Activated CD4-positive, alpha-beta T cell treated with anti-CD3 and anti-CD28 coated beads, Interleukin-2, amount 10 ng/mL, durations not matched to agents 24 days and 14 days (primary cell): ENCODE measurements around the gene SH2D7. TPM values are rescaled to one million over a fixed set of nuclear protein-coding genes. Genes with fewer than 3 reads are reported as not detected.
A peak's percentile ranks its signal among the peaks of the same experiment; 100 is the strongest.

Experiments
- DNase-seq: peaks from one replicate; pipeline ENCODE4 v3.0.0; 2022
- H3K27ac Mint-ChIP-seq: one replicate; pipeline ENCODE4 v1.8.0; 2022; ENCODE audit warnings: mild to moderate bottlenecking, mixed read lengths
- H3K27me3 Mint-ChIP-seq: one replicate; pipeline ENCODE4 v1.8.0; 2022; ENCODE audit warnings: mixed read lengths
- H3K36me3 Mint-ChIP-seq: one replicate; pipeline ENCODE4 v1.8.0; 2022; ENCODE audit warnings: low read depth, mild to moderate bottlenecking, mixed read lengths
- H3K4me1 Mint-ChIP-seq: one replicate; pipeline ENCODE4 v1.8.0; 2021; ENCODE audit warnings: mixed read lengths
- H3K4me3 Mint-ChIP-seq: one replicate; pipeline ENCODE4 v1.8.0; 2022; ENCODE audit warnings: mild to moderate bottlenecking, moderate library complexity, mixed read lengths
- H3K9me3 Mint-ChIP-seq: one replicate; pipeline ENCODE4 v1.8.0; 2021; ENCODE audit warnings: mixed read lengths
- intact Hi-C: fragments of 100-400 bp; cut with micrococcal nuclease; formaldehyde crosslinking; loops from one replicate; pipeline ENCODE4 v1.15.1; 2023
- total RNA-seq: library from RNA; stranded (reverse); gene quantifications from 2 replicates; pipeline ENCODE4 v1.2.3, GENCODE V29; 2022

SH2D7 gene
- total RNA-seq, 1 donor from 2014 or later: not detected

- peaks cover 21% of the 10 kb centered on the region for H3K36me3 Mint-ChIP-seq
- H3K4me3 Mint-ChIP-seq: no peak overlapping the region
- no peaks in the 10 kb centered on the region for H3K27me3 Mint-ChIP-seq
- no peak for DNase-seq
- H3K4me1 Mint-ChIP-seq: peaks cover 89% of the 10 kb centered on the region
- no peaks in the 10 kb centered on the region for H3K9me3 Mint-ChIP-seq
- no peak overlapping the region for H3K27ac Mint-ChIP-seq
- intact Hi-C loops: no loop called here
Measured at GRCh38 chr15:78054518-78054917, 37.8 kb upstream of the SH2D7 start.

- no peaks in the 10 kb centered on the region for H3K9me3 Mint-ChIP-seq
- intact Hi-C loops: no loop called here
- H3K27me3 Mint-ChIP-seq: no peaks in the 10 kb centered on the region
- peaks cover 21% of the 10 kb centered on the region for H3K36me3 Mint-ChIP-seq
- peak overlapping the region; percentile 45 for H3K27ac Mint-ChIP-seq
- peaks cover 89% of the 10 kb centered on the region for H3K4me1 Mint-ChIP-seq
- no peak for DNase-seq
- H3K4me3 Mint-ChIP-seq: no peak overlapping the region
Measured at GRCh38 chr15:78054966-78055365, 37.4 kb upstream of the SH2D7 start.

- peak overlapping the region; percentile 66 for H3K4me3 Mint-ChIP-seq
- intact Hi-C loops: no loop called here
- no peaks in the 10 kb centered on the region for H3K9me3 Mint-ChIP-seq
- peaks cover 21% of the 10 kb centered on the region for H3K36me3 Mint-ChIP-seq
- no peak for DNase-seq
- peaks cover 83% of the 10 kb centered on the region for H3K4me1 Mint-ChIP-seq
- peak overlapping the region; percentile 77 for H3K27ac Mint-ChIP-seq
- no peaks in the 10 kb centered on the region for H3K27me3 Mint-ChIP-seq
Measured at GRCh38 chr15:78055919-78056713, 36.2 kb upstream of the SH2D7 start.

GRCh38 chr15:78056714-78057269 is 35.6 kb upstream of the SH2D7 start:
- H3K27me3 Mint-ChIP-seq: no peaks in the 10 kb centered on the region
- intact Hi-C loops: no loop called here

DNA sequence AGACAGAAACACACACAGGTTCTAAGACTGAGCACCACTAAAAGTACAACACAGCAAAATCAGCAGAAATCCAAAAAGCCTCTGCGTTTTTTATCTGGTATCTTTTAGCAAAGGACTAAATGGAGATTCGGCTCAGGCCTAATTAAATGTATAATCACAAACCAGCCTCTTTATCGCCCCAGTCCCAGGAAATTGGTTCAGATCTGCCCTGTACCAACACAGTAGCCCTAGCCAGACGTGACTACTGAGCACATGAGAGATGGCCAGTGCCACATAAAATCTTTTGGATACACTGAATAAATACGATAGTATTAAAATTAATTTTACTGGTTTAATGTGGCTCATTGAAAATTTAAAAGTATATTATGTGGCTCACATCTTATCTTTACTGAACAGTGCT is 34.6 kb upstream of the SH2D7 start:
- Mint-ChIP-seq H3K36me3 (peaks cover 18% of the 10 kb centered on the region), H3K4me3 (no peak overlapping the region), H3K4me1 (peaks cover 75% of the 10 kb centered on the region), H3K27ac (peak overlapping the region; percentile 80), H3K9me3 (no peaks in the 10 kb centered on the region), H3K27me3 (no peaks in the 10 kb centered on the region)
- intact Hi-C loops: no loop called here
- DNase-seq: no peak

More at GRCh38 chr15:78056714-78057269, 35.6 kb upstream of the SH2D7 start:
- Mint-ChIP-seq H3K36me3 (peaks cover 21% of the 10 kb centered on the region), H3K27ac (peak overlapping the region; percentile 77), H3K9me3 (no peaks in the 10 kb centered on the region), H3K4me3 (peak overlapping the region; percentile 66), H3K4me1 (peaks cover 78% of the 10 kb centered on the region)
- DNase-seq: no peak

DNA sequence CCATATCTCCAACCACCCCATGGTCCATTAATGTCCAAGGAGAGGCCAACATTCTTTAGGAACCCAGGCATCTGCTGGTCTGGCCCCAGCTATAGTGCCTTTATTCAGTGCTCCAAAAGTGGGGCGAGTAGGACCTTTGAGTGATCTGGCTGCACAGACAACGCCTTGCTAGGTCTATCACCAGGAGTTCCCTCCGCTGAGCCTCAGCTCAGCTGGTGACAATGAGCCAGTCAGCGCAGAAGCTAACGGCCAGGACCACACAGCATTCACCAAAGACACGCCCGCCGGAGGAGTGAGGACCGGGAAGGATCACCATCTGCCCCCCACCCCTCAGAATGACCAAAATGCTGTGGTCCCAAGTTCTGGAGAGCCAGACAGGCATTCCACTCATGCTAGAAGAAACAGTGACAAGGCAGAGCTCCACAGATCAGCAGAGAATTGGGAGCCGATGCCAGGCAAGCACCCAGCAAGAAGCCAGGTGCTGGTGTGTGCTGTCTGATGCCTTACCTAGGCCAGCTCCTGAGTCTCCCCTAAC is 33.9 kb upstream of the SH2D7 start:
- no peaks in the 10 kb centered on the region for H3K9me3 Mint-ChIP-seq
- H3K36me3 Mint-ChIP-seq: peaks cover 11% of the 10 kb centered on the region
- peaks cover 75% of the 10 kb centered on the region for H3K4me1 Mint-ChIP-seq
- intact Hi-C loops: no loop called here
- no peak for DNase-seq
- H3K27me3 Mint-ChIP-seq: no peaks in the 10 kb centered on the region
- H3K4me3 Mint-ChIP-seq: no peak overlapping the region
- peak overlapping the region; percentile 80 for H3K27ac Mint-ChIP-seq

DNA sequence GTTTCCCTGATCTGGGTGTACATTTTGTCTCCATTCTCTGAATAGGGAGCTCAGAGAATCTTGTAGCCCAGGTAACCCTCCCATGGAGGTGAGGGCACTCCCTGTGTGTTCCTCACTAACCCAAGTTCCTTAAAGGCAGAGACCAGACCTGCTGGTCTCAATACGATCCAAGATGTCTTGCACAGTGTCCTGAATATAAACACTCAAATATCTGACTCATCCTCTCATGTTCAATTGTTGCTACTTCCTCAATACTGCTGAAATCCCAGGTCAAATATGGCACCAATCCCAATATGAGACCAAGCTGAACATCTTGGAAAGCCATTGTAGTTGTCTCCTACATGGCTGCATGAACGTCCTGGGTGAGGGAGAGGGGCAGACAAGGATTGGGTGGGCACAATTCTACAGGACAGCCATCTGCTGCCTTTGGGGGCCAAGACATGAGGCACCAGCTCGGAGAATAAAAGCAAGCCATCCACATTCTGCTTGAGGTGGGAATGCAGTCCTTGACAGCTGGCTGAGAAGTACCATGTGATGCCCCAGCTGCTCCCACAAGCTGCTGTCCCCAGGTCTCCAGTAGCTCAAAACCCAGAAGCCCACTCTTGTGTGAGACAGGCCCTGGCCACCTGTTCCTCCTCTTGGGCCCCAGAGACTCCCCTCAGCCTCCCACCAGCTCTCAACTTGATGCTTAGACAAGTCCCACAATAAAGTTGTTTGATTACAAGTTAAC is 33.1 kb upstream of the SH2D7 start:
- Mint-ChIP-seq H3K27ac (peak overlapping the region; percentile 80), H3K9me3 (no peaks in the 10 kb centered on the region), H3K4me1 (peaks cover 71% of the 10 kb centered on the region), H3K27me3 (no peaks in the 10 kb centered on the region), H3K4me3 (no peak overlapping the region), H3K36me3 (peaks cover 8% of the 10 kb centered on the region)
- intact Hi-C loops: loop anchor here (1.0 kb wide), 1 partner anchor 9 kb away; no protein-coding TSS in a partner anchor
- DNase-seq: no peak

DNA sequence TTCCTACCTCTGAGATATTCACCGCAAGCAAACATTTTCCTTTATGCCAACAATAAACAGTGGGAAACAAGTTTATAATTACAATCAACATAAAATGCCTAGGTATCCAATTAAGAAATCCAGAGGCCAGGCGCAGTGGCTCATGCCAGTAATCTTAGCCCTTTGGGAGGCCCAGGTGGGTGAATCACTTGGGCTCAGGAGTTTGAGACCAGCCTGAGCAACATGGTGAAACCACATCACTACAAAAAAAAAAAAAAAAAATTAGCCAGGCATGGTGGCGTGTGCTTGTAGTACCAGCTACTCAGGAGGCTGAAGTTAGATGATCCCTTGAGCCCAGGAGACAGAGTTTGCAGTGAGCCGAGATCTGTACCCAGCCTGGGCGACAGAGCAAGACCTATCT is 32.1 kb upstream of the SH2D7 start:
- H3K27me3 Mint-ChIP-seq: no peaks in the 10 kb centered on the region
- H3K36me3 Mint-ChIP-seq: peaks cover 5% of the 10 kb centered on the region
- H3K27ac Mint-ChIP-seq: peak overlapping the region; percentile 80
- no peak overlapping the region for H3K4me3 Mint-ChIP-seq
- intact Hi-C loops: no loop called here
- DNase-seq: no peak
- H3K4me1 Mint-ChIP-seq: peaks cover 66% of the 10 kb centered on the region
- no peaks in the 10 kb centered on the region for H3K9me3 Mint-ChIP-seq

DNA sequence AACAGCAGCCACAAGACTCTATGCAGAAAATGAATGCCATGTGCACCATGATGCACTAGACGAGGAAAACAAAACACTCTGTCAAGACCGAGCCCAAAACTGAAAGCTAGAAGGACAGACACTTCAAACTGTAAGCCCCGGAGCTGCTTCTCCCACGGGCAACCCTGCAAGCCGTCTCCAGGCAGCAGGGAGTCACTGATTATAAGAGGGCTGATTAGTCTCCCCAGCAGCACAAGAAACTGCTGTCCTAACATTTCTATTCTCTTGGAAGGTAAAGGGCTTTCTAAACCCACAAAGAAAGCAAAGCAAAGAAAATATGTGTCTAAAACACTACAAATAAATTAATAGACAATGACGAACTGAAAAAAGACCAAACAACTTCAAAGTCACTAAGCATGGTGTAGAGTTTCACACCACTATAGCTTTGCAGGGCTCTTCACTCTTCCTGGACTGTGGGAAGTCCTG is 30.4 kb upstream of the SH2D7 start:
- Mint-ChIP-seq H3K27ac (peak overlapping the region; percentile 87), H3K36me3 (peaks cover 5% of the 10 kb centered on the region), H3K27me3 (no peaks in the 10 kb centered on the region), H3K4me1 (peaks cover 64% of the 10 kb centered on the region), H3K4me3 (peak overlapping the region; percentile 79), H3K9me3 (no peaks in the 10 kb centered on the region)
- DNase-seq: peak; percentile 87
- intact Hi-C loops: no loop called here

DNA sequence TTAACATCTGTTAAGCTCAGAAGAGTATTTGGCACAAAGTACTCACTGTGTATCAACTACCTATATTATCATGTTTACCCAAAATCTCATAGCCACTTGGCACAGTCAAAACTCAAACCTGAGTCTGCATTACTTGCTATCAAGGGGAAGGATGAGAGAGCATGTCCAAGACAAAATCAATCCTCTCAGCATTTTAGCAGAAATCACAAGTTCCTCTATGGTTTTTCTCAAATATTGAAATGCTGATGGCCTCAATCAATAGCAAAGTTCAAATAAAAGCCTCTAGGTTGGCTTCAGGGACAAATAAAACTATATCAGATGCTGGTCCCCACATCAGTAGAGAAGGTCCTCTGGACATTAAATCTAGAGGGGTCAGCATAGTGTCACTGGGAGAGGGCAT is 29.1 kb upstream of the SH2D7 start:
- peak overlapping the region; percentile 25 for H3K27ac Mint-ChIP-seq
- H3K4me1 Mint-ChIP-seq: peaks cover 66% of the 10 kb centered on the region
- peak overlapping the region; percentile 2 for H3K4me3 Mint-ChIP-seq
- H3K9me3 Mint-ChIP-seq: no peaks in the 10 kb centered on the region
- intact Hi-C loops: no loop called here
- H3K36me3 Mint-ChIP-seq: peaks cover 5% of the 10 kb centered on the region
- H3K27me3 Mint-ChIP-seq: no peaks in the 10 kb centered on the region
- no peak for DNase-seq

GRCh38 chr15:78063970-78064385 is 28.4 kb upstream of the SH2D7 start:
- Mint-ChIP-seq H3K4me1 (peaks cover 66% of the 10 kb centered on the region), H3K9me3 (no peaks in the 10 kb centered on the region), H3K27me3 (no peaks in the 10 kb centered on the region), H3K27ac (no peak overlapping the region), H3K36me3 (peaks cover 3% of the 10 kb centered on the region), H3K4me3 (no peak overlapping the region)
- intact Hi-C loops: loop anchor here (1.0 kb wide), 1 partner anchor 8 kb away; no protein-coding TSS in a partner anchor
- DNase-seq: no peak

GRCh38 chr15:78064544-78064943 is 27.8 kb upstream of the SH2D7 start:
- H3K4me3 Mint-ChIP-seq: no peak overlapping the region
- H3K9me3 Mint-ChIP-seq: no peaks in the 10 kb centered on the region
- peaks cover 66% of the 10 kb centered on the region for H3K4me1 Mint-ChIP-seq
- no peak for DNase-seq
- H3K36me3 Mint-ChIP-seq: peaks cover 3% of the 10 kb centered on the region
- H3K27ac Mint-ChIP-seq: no peak overlapping the region
- intact Hi-C loops: loop anchor here (1.0 kb wide), 1 partner anchor 8 kb away; no protein-coding TSS in a partner anchor
- H3K27me3 Mint-ChIP-seq: no peaks in the 10 kb centered on the region

DNA sequence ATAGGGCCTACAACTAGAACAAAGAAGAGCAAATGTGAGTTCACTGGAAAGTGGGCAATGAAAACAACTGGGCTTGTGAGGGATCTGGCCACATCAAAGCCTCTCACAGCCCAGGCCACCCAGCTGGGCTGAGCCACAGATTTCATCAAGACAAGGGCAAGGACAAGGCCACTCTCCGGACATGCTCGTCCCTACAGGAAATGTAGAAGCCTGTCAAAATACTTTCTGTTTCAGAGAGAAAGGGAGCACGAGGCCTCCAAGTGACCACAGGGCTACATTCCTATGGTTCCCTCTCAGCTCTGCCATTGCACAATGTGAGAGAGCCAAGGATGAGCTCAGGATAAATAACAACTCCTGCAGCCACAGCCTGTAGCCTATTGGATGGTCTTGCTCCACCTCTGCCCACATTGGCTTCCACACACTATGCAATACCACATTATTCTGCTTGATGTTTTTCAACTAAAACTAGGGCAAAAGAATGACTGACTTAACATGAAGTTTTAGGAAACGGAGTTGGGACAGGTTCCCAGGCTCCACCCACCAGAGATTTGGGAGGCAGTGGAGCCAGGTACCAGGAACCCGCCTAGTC is 27.0 kb upstream of the SH2D7 start:
- H3K4me1 Mint-ChIP-seq: peaks cover 65% of the 10 kb centered on the region
- no peak overlapping the region for H3K27ac Mint-ChIP-seq
- peaks cover 6% of the 10 kb centered on the region for H3K36me3 Mint-ChIP-seq
- H3K4me3 Mint-ChIP-seq: no peak overlapping the region
- H3K9me3 Mint-ChIP-seq: no peaks in the 10 kb centered on the region
- intact Hi-C loops: loop anchor here (5.0 kb wide), 1 partner anchor 37 kb away; no protein-coding TSS in a partner anchor
- H3K27me3 Mint-ChIP-seq: no peaks in the 10 kb centered on the region
- peak; percentile 74 for DNase-seq
